Motor neuron (in vitro differentiated cells): ENCODE data around the gene WIPF2. TPM values are rescaled to one million over a fixed set of nuclear protein-coding genes. Genes with fewer than 3 reads are reported as not detected.
"Not testable (repeated sequence)": the region's sequence is repeated elsewhere in the genome, so short reads cannot be mapped to it uniquely, and the experiment has no call there.

ENCODE experiments used
- ATAC-seq, 8 experiments: fragments of 200-7000 bp; cut with Tn5 transposase; replicated peaks in 6 of 8; 2 replicates each; pipeline ENCODE4 v1.8.0; 2021; ENCODE audit warnings: mild to moderate bottlenecking in 8 of 8, moderate library complexity in 8 of 8
- H3K27ac ChIP-seq, 2 donors: fragments of 250-450 bp; sonication (Bioruptor Pico); 2 replicates each; pipeline ENCODE4 v1.9.0; 2021; ENCODE audit warnings: antibody characterized with exemption in 2 of 2, mild to moderate bottlenecking in 2 of 2, moderate library complexity in 1 of 2
- H3K4me1 ChIP-seq, 2 donors: fragments of 250-450 bp; sonication (Bioruptor Pico); replicated peaks in 1 of 2; 2 replicates each; pipeline ENCODE4 v1.6.1; 2021; ENCODE audit warnings: antibody characterized with exemption in 2 of 2, mild to moderate bottlenecking in 2 of 2, moderate library complexity in 1 of 2
- H3K4me3 ChIP-seq, 5 donors: fragments of 250-450 bp; sonication (Bioruptor Pico); 2 replicates each; pipeline ENCODE4 v1.9.0; 2021; ENCODE audit warnings: antibody characterized with exemption in 5 of 5, mild to moderate bottlenecking in 5 of 5, moderate library complexity in 4 of 5
- WGBS, 10 experiments: fragments of 450-650 bp; shearing (Covaris generic); methylation state at CpG; one replicate each; pipeline ENCODE4 v1.0.0; 2022; 5-methylcytosine and 5-hydroxymethylcytosine counted together
- in situ Hi-C, 9 experiments: fragments of 400-800 bp; cut with MboI; loops; one replicate each; pipeline ENCODE4 v1.15.0; 2021; ENCODE audit warnings: low sequenced_read_pairs in 9 of 9, low pct_unique_long_range_greater_than_20kb in 2 of 9; ENCODE audit not compliant: unreplicated experiment in 9 of 9
- total RNA-seq, 8 experiments: library from RNA; unstranded; fragments of 300-600 nt; gene quantifications; 2 replicates each; pipeline versions ENCODE4 v1.2.3 to v1.2.4, GENCODE V29; 2022

The WIPF2 gene
- total RNA-seq, 8 experiments from 2014 or later, result 7.1 to 16.4 (median 11.5) TPM

- no peak overlapping the region for H3K27ac ChIP-seq
- WGBS, 10 experiments, result 40 to 76% (median 63%) methylated on average over 1 to 4 of the region's 6 CpGs; no CpG with 5 or more reads in 4 of the 10 experiments
Measured at GRCh38 chr17:40179923-40180659, 39.0 kb upstream of the WIPF2 start.

GRCh38 chr17:40180694-40181093 lies 38.4 kb upstream of the WIPF2 start:
- 30 to 87% methylated on average over 2 to 3 of the region's 5 CpGs; no CpG with 5 or more reads in 8 of the 10 experiments for WGBS, 10 experiments
- Histone ChIP-seq H3K4me3 (no peak overlapping the region), H3K4me1 (peaks cover 11 to 14% of the 10 kb centered on the region in 2 donors), H3K27ac (no peak overlapping the region)
- in situ Hi-C loops, result no loop called here
- ATAC-seq, result no peak

More at GRCh38 chr17:40179923-40180659, 39.0 kb upstream of the WIPF2 start:
- peak in 2 of 8 experiments; percentile 4 to 41 for ATAC-seq
- peaks cover 11 to 14% of the 10 kb centered on the region in 2 donors for H3K4me1 ChIP-seq
- in situ Hi-C loops, result no loop called here
- H3K4me3 ChIP-seq, result no peak overlapping the region

GRCh38 chr17:40181205-40181604 lies 37.9 kb upstream of the WIPF2 start:
- 50 to 100% (median 90%) methylated on average over 1 to 5 of the region's 8 CpGs; no CpG with 5 or more reads in 6 of the 10 experiments for WGBS, 10 experiments
- in situ Hi-C loops, result no loop called here
- Histone ChIP-seq H3K4me3 (no peak overlapping the region), H3K4me1 (peaks cover 11 to 14% of the 10 kb centered on the region in 2 donors), H3K27ac (no peak overlapping the region)
- no peak for ATAC-seq

- H3K4me1 ChIP-seq, result peaks cover 6 to 9% of the 10 kb centered on the region in 2 donors
- in situ Hi-C loops, result no loop called here
- H3K4me3 ChIP-seq, result no peak overlapping the region
- WGBS, 10 experiments, result 83 to 100% (median 98%) methylated on average over 1 to 4 of the region's 6 CpGs; no CpG with 5 or more reads in 4 of the 10 experiments
- no peak overlapping the region for H3K27ac ChIP-seq
- no peak for ATAC-seq
Measured at GRCh38 chr17:40182606-40183005, 36.5 kb upstream of the WIPF2 start.

- no peak overlapping the region for H3K4me3 ChIP-seq
- WGBS, 10 experiments, result 72 to 100% (median 100%) methylated on average over 1 to 3 of the region's 3 CpGs; no CpG with 5 or more reads in 3 of the 10 experiments
- H3K27ac ChIP-seq, result no peak overlapping the region
- in situ Hi-C loops, result no loop called here
- no peak for ATAC-seq
- peaks cover 11 to 15% of the 10 kb centered on the region in 2 donors for H3K4me1 ChIP-seq
Measured at GRCh38 chr17:40187238-40187637, 31.9 kb upstream of the WIPF2 start.

- Histone ChIP-seq H3K4me3 (no peak overlapping the region), H3K27ac (no peak overlapping the region), H3K4me1 (peaks cover 11 to 15% of the 10 kb centered on the region in 2 donors)
- in situ Hi-C loops, result no loop called here
- no peak for ATAC-seq
- 92 to 100% (median 100%) methylated on average over 1 to 3 of the region's 6 CpGs; no CpG with 5 or more reads in 6 of the 10 experiments for WGBS, 10 experiments
Measured at GRCh38 chr17:40188694-40189093, 30.4 kb upstream of the WIPF2 start.

- Histone ChIP-seq H3K4me3 (peak overlapping the region in 2 of 5 donors; percentile 37 to 39), H3K4me1 (peaks cover 20 to 25% of the 10 kb centered on the region in 2 donors), H3K27ac (peak overlapping the region in 1 of 2 donors; percentile 11)
- in situ Hi-C loops, result no loop called here
- 33 to 100% (median 68%) methylated on average over 1 to 3 of the region's 15 CpGs; no CpG with 5 or more reads in 2 of the 10 experiments for WGBS, 10 experiments
- ATAC-seq, result peak in 3 of 8 experiments; percentile 13 to 58 (median 44)
Measured at GRCh38 chr17:40190197-40191021, 28.7 kb upstream of the WIPF2 start.

GRCh38 chr17:40191237-40192208 lies 27.6 kb upstream of the WIPF2 start:
- in situ Hi-C loops, result no loop called here
- Histone ChIP-seq H3K4me3 (peak overlapping the region; percentile 25 to 39 (median 28)), H3K27ac (peak overlapping the region in 1 of 2 donors; percentile 11), H3K4me1 (peaks cover 25 to 31% of the 10 kb centered on the region in 2 donors)
- WGBS, 10 experiments, result 0 to 10% (median 3%) methylated on average over 1 to 6 of the region's 60 CpGs; no CpG with 5 or more reads in 7 of the 10 experiments
- peak; percentile 87 to 96 (median 88) for ATAC-seq

- Histone ChIP-seq H3K4me3 (no peak overlapping the region), H3K4me1 (peaks cover 25 to 31% of the 10 kb centered on the region in 2 donors), H3K27ac (no peak overlapping the region)
- 100% methylated on average over 1 of the region's 2 CpGs; no CpG with 5 or more reads in 9 of the 10 experiments for WGBS, 10 experiments
- no peak for ATAC-seq
- in situ Hi-C loops, result no loop called here
Measured at GRCh38 chr17:40192961-40193360, 26.1 kb upstream of the WIPF2 start.

GRCh38 chr17:40194821-40195220 lies 24.3 kb upstream of the WIPF2 start:
- WGBS, 10 experiments, result 90% methylated on average over 2 of the region's 2 CpGs; no CpG with 5 or more reads in 9 of the 10 experiments
- Histone ChIP-seq H3K4me3 (no peak overlapping the region), H3K27ac (peak overlapping the region in 1 of 2 donors; percentile 27), H3K4me1 (peaks cover 25 to 31% of the 10 kb centered on the region in 2 donors)
- in situ Hi-C loops, result no loop called here
- ATAC-seq, result peak in 1 of 8 experiments; percentile 5

- ATAC-seq, result no peak
- Histone ChIP-seq H3K4me1 (peaks cover 13 to 18% of the 10 kb centered on the region in 2 donors), H3K4me3 (no peak overlapping the region), H3K27ac (no peak overlapping the region)
- 18 to 100% (median 67%) methylated on average over 1 of the region's 1 CpG; no CpG with 5 or more reads in 5 of the 10 experiments for WGBS, 10 experiments
- in situ Hi-C loops, result no loop called here
Measured at GRCh38 chr17:40197550-40197949, 21.6 kb upstream of the WIPF2 start.

GRCh38 chr17:40197965-40198456 lies 21.1 kb upstream of the WIPF2 start:
- H3K4me3 ChIP-seq, ATAC-seq, H3K27ac ChIP-seq, in situ Hi-C loops: not testable (repeated sequence)
- peaks cover 13 to 18% of the 10 kb centered on the region in 2 donors for H3K4me1 ChIP-seq
- 20 to 100% (median 72%) methylated on average over 1 to 5 of the region's 8 CpGs; no CpG with 5 or more reads in 2 of the 10 experiments for WGBS, 10 experiments
